ENCODE results near the gene SLC37A2.

Gene SLC37A2

GRCh38 chr11:125111001-125111342 is 47.9 kb downstream of the SLC37A2 start:
- DNase-seq (ENCODE audit: low read depth): no peak

GRCh38 chr11:125111343-125112207 is 48.5 kb downstream of the SLC37A2 start, which contains the start of gene TMEM218:
TSS of gene TMEM218 (minus strand) at chr11:125111626. CDS start at chr11:125102241, 9,385 bp downstream.
- DNase-seq (ENCODE audit: low read depth): peak; percentile 98

- no peak for DNase-seq (ENCODE audit: low read depth)
Observed at GRCh38 chr11:125112208-125112604, 49.1 kb downstream of the SLC37A2 start.

- no peak for DNase-seq (ENCODE audit: low read depth)
Observed at GRCh38 chr11:125114518-125114917, 51.4 kb downstream of the SLC37A2 start.

GRCh38 chr11:125117429-125117828 is 54.3 kb downstream of the SLC37A2 start:
- no peak for DNase-seq (ENCODE audit: low read depth)

- no peak for DNase-seq (ENCODE audit: low read depth)
Observed at GRCh38 chr11:125123194-125123946, 60.3 kb downstream of the SLC37A2 start.

- peak; percentile 10 for DNase-seq (ENCODE audit: low read depth)
Observed at GRCh38 chr11:125123947-125124617, 61.0 kb downstream of the SLC37A2 start.

- no peak for DNase-seq (ENCODE audit: low read depth)
Observed at GRCh38 chr11:125124618-125124992, 61.5 kb downstream of the SLC37A2 start.

GRCh38 chr11:125128450-125128849 is 65.3 kb downstream of the SLC37A2 start:
- DNase-seq (ENCODE audit: low read depth): no peak

GRCh38 chr11:125129316-125129993 is 66.3 kb downstream of the SLC37A2 start:
- no peak for DNase-seq (ENCODE audit: low read depth)

GRCh38 chr11:125132071-125132470 is 69.0 kb downstream of the SLC37A2 start:
- DNase-seq (ENCODE audit: low read depth): no peak

- no peak for DNase-seq (ENCODE audit: low read depth)
Observed at GRCh38 chr11:125132596-125132995, 69.5 kb downstream of the SLC37A2 start.

GRCh38 chr11:125136001-125136400 is 72.9 kb downstream of the SLC37A2 start:
- DNase-seq (ENCODE audit: low read depth): no peak

- no peak for DNase-seq (ENCODE audit: low read depth)
Observed at GRCh38 chr11:125138966-125139365, 75.9 kb downstream of the SLC37A2 start.

- no peak for DNase-seq (ENCODE audit: low read depth)
Observed at GRCh38 chr11:125139778-125140177, 76.7 kb downstream of the SLC37A2 start.

All from GM04504 (cell line).